ENCODE results near the gene PDZD4. TPM values are rescaled to one million over a fixed set of nuclear protein-coding genes. Genes with fewer than 3 reads are reported as not detected.

PDZD4 gene
- total RNA-seq, 1 donor from 2014 or later = 1.8 TPM

GRCh38 chrX:153876112-153876491, 45.8 kb upstream of the PDZD4 start:
- peaks cover 5% of the 10 kb centered on the region for H3K27me3 ChIP-seq (ENCODE audit: control insufficient read depth, insufficient read depth, low read length)
- TF ChIP-seq CTCF (IDR thresholded peaks at IDR 0.05; ENCODE audit: insufficient read depth, low read length, poor library complexity, severe bottlenecking) = no peak

GRCh38 chrX:153875391-153876111, 45.2 kb upstream of the PDZD4 start:
- Histone ChIP-seq H3K36me3 (ENCODE audit: control insufficient read depth, insufficient read depth, low read length) (peaks cover under 1% of the 10 kb centered on the region), H3K4me3 (ENCODE audit: low read depth, low read length) (no peak overlapping the region), H3K27me3 (ENCODE audit: control insufficient read depth, insufficient read depth, low read length) (peaks cover 5% of the 10 kb centered on the region)
- TF ChIP-seq CTCF (IDR thresholded peaks at IDR 0.05; ENCODE audit: insufficient read depth, low read length, poor library complexity, severe bottlenecking) = no peak
- DNase-seq (ENCODE audit: low read depth) = no peak

More at GRCh38 chrX:153876112-153876491, 45.8 kb upstream of the PDZD4 start:
- no peak overlapping the region for H3K4me3 ChIP-seq (ENCODE audit: low read depth, low read length)
- no peak for DNase-seq (ENCODE audit: low read depth)
- H3K36me3 ChIP-seq (ENCODE audit: control insufficient read depth, insufficient read depth, low read length) = no peaks in the 10 kb centered on the region

- peaks cover 1% of the 10 kb centered on the region for H3K36me3 ChIP-seq (ENCODE audit: control insufficient read depth, insufficient read depth, low read length)
- TF ChIP-seq CTCF (IDR thresholded peaks at IDR 0.05; ENCODE audit: insufficient read depth, low read length, poor library complexity, severe bottlenecking) = no peak
- no peaks in the 10 kb centered on the region for H3K27me3 ChIP-seq (ENCODE audit: control insufficient read depth, insufficient read depth, low read length)
- H3K4me3 ChIP-seq (ENCODE audit: low read depth, low read length) = no peak overlapping the region
- no peak for DNase-seq (ENCODE audit: low read depth)
Observed at GRCh38 chrX:153874366-153875125, 44.2 kb upstream of the PDZD4 start.

- TF ChIP-seq CTCF (IDR thresholded peaks at IDR 0.05; ENCODE audit: insufficient read depth, low read length, poor library complexity, severe bottlenecking) = no peak
- H3K36me3 ChIP-seq (ENCODE audit: control insufficient read depth, insufficient read depth, low read length) = peaks cover 1% of the 10 kb centered on the region
- no peaks in the 10 kb centered on the region for H3K27me3 ChIP-seq (ENCODE audit: control insufficient read depth, insufficient read depth, low read length)
- no peak for DNase-seq (ENCODE audit: low read depth)
- H3K4me3 ChIP-seq (ENCODE audit: low read depth, low read length) = no peak overlapping the region
Observed at GRCh38 chrX:153874085-153874365, 43.7 kb upstream of the PDZD4 start.

- H3K27me3 ChIP-seq (ENCODE audit: control insufficient read depth, insufficient read depth, low read length) = no peaks in the 10 kb centered on the region
- no peak for TF ChIP-seq CTCF (IDR thresholded peaks at IDR 0.05; ENCODE audit: insufficient read depth, low read length, poor library complexity, severe bottlenecking)
- H3K36me3 ChIP-seq (ENCODE audit: control insufficient read depth, insufficient read depth, low read length) = peaks cover 1% of the 10 kb centered on the region
- no peak overlapping the region for H3K4me3 ChIP-seq (ENCODE audit: low read depth, low read length)
- no peak for DNase-seq (ENCODE audit: low read depth)
Observed at GRCh38 chrX:153873282-153874084, 43.1 kb upstream of the PDZD4 start.

Measured in kidney epithelial cell (primary cell).